Kidney (tissue), 14 donors: Measurements from ENCODE around the gene ROPN1. TPM values are rescaled to one million over a fixed set of nuclear protein-coding genes. Genes with fewer than 3 reads are reported as not detected.

ENCODE experiments used
- DNase-seq, 5 donors: peaks; one replicate each; pipeline ENCODE4 v3.0.0-alpha.2; 2013 to 2020
- FAIRE-seq: peaks from 2 replicates; lab custom pipeline; 2012; peaks lifted over from hg19 to GRCh38; lab: Jason Lieb, UNC
- H3K27ac ChIP-seq, 2 donors: one replicate each; pipeline ENCODE4 v1.7.0; 2013; ENCODE audit warnings: low read depth in 2 of 2, low read length in 2 of 2, inconsistent platforms in 1 of 2
- H3K27me3 ChIP-seq: one replicate; pipeline ENCODE4 v1.7.1; 2013; ENCODE audit warnings: low read length, inconsistent platforms; ENCODE audit not compliant: control insufficient read depth, insufficient read depth
- H3K36me3 ChIP-seq, 3 donors: one replicate each; pipeline versions ENCODE4 v1.7.0 to v1.7.1; 2013; ENCODE audit warnings: low read length in 3 of 3, control low read depth in 1 of 3, inconsistent platforms in 1 of 3; ENCODE audit not compliant: insufficient read depth in 3 of 3, control insufficient read depth in 2 of 3
- H3K4me1 ChIP-seq, 3 donors: one replicate each; pipeline versions ENCODE4 v1.7.0 to v1.7.1; 2013; ENCODE audit warnings: low read length in 3 of 3, inconsistent platforms in 1 of 3, low read depth in 1 of 3; ENCODE audit not compliant: control insufficient read depth in 2 of 3, insufficient read depth in 2 of 3
- H3K4me3 ChIP-seq, 3 donors: one replicate each; pipeline versions ENCODE4 v1.7.0 to v1.8.1; 2013; ENCODE audit warnings: low read length in 3 of 3, control low read depth in 1 of 3, inconsistent platforms in 1 of 3
- H3K9ac ChIP-seq, 3 donors: one replicate each; pipeline versions ENCODE4 v1.7.0 to v1.7.1; 2013; ENCODE audit warnings: low read length in 3 of 3, control low read depth in 1 of 3, inconsistent platforms in 1 of 3
- H3K9me3 ChIP-seq, 3 donors: one replicate each; pipeline versions ENCODE4 v1.7.0 to v1.7.1; 2013; ENCODE audit warnings: low read length in 3 of 3, control low read depth in 1 of 3, inconsistent platforms in 1 of 3; ENCODE audit not compliant: control insufficient read depth in 2 of 3, insufficient read depth in 1 of 3
- intact Hi-C: fragments of 100-400 bp; cut with DNase I; formaldehyde crosslinking; loops from one replicate; pipeline ENCODE4 v1.11.1; 2022
- polyA plus RNA-seq: library from polyadenylated mRNA; stranded (reverse); fragments of 350-450 nt; fragmentation: Illumina TruSeq; extraction: RNeasy Lipid Tissue Mini Kit (QIAGEN cat#74804); gene quantifications from one replicate; pipeline ENCODE4 v1.2.3, GENCODE V29; 2014; ENCODE audit warnings: low read depth, low replicate concordance; ENCODE audit not compliant: insufficient read depth
- total RNA-seq: library from RNA; stranded (reverse); fragmentation: NEBNext Ultra II Directional; extraction: Animal tissue kit (Norgen Biotek cat#: 25700); gene quantifications from one replicate; pipeline ENCODE4 v1.2.1, GENCODE V29; 2021
- TF ChIP-seq, protein P1 (sequence below): IDR thresholded peaks from 3 replicates; pipeline ENCODE4 v1.5.1; 2012; ENCODE audit warnings: mild to moderate bottlenecking, moderate library complexity, borderline replicate concordance; ENCODE audit not compliant: insufficient read depth; ENCODE audit errors: extremely low read depth
- donor health status: control.
- donor health status: control.
- donor health status: control.
- donor health status: control.
- donor health status: control.
- donor health status: DM: yes; HTN: yes; CAD: no.
- donor health status: Normal renal cell carcinoma (clear cell type).

ROPN1 gene
- total and polyA plus RNA-seq, 2 donors from 2014 or later: 0.54 TPM; not detected in 1

DNA sequence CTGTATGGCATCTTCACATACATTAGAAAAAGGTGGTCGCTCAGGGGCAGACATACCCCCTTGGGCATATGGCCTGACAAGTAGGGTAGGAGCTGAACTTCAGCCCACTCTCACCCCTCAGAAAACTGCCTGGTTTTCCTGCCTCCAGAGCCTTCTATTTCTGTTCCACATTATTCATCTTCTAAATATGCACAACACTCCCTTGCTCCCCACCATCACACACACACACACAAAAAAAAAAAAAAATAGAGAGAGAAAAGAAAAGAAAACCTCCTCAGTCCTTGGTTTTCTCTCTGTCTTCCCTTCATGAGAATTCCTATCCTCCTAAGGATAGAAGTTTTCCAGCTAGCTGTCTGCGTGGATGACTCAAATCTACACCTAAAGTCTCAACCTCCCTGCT is 5.6 kb upstream of the ROPN1 start:
- Histone ChIP-seq H3K36me3 (no peaks in the 10 kb centered on the region), H3K27me3 (peaks cover 2% of the 10 kb centered on the region), H3K9me3 (peaks cover 0 to 6% (median 4%) of the 10 kb centered on the region in 3 donors), H3K9ac (no peak overlapping the region), H3K27ac (no peak overlapping the region), H3K4me3 (no peak overlapping the region), H3K4me1 (no peaks in the 10 kb centered on the region)
- DNase-seq: no peak
- TF ChIP-seq, protein P1, sequence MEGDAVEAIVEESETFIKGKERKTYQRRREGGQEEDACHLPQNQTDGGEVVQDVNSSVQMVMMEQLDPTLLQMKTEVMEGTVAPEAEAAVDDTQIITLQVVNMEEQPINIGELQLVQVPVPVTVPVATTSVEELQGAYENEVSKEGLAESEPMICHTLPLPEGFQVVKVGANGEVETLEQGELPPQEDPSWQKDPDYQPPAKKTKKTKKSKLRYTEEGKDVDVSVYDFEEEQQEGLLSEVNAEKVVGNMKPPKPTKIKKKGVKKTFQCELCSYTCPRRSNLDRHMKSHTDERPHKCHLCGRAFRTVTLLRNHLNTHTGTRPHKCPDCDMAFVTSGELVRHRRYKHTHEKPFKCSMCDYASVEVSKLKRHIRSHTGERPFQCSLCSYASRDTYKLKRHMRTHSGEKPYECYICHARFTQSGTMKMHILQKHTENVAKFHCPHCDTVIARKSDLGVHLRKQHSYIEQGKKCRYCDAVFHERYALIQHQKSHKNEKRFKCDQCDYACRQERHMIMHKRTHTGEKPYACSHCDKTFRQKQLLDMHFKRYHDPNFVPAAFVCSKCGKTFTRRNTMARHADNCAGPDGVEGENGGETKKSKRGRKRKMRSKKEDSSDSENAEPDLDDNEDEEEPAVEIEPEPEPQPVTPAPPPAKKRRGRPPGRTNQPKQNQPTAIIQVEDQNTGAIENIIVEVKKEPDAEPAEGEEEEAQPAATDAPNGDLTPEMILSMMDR: no peak
- FAIRE-seq: no peak
- intact Hi-C loops: no loop called here

DNA sequence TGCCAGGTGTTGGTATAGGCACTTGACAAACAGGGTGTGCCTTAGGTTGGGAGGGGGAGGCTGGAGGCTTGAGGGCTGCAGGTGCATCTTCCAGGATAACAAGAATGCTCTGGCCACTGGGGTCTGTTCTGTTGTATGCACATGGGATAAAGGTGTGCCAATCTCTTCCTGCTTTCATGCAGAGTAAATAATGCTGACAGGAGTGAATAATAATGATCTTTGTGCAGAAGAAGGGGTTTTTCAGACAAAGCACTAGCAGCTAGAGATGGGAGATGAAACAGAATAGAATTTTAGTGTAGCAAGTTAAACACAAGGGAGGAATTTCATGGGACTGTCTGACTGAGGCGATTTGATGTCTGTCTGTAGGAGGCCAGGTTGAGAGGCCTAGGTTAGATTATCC is 1.9 kb upstream of the ROPN1 start:
- TF ChIP-seq, protein P1: no peak
- Histone ChIP-seq H3K27me3 (no peaks in the 10 kb centered on the region), H3K9ac (no peak overlapping the region), H3K4me1 (no peaks in the 10 kb centered on the region), H3K4me3 (no peak overlapping the region), H3K9me3 (peaks cover 0 to 6% (median 4%) of the 10 kb centered on the region in 3 donors), H3K36me3 (no peaks in the 10 kb centered on the region), H3K27ac (no peak overlapping the region)
- FAIRE-seq (no peak), DNase-seq (no peak)
- intact Hi-C loops: no loop called here

DNA sequence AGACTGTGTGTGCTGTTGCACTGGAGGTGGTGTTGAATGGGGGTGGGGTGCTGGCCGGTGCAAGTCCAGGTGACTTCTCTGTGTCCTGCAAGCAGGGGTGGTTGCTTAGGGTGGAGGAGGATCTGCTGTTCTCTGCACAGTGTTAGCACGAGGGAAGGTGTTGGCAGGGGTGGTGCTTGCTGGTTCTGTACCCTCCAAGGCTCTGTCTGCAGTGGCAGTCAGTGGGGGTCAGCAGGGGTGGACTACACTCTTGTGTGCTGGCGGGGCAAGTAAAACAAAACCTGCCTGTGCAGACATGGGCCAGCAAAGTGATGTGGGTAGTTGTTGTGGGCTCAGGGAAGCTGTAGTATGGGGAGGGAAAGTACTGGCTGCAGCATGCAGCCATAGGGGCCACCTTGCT is 5.5 kb downstream of the ROPN1 start:
- H3K36me3 ChIP-seq: no peaks in the 10 kb centered on the region
- H3K27ac ChIP-seq: no peak overlapping the region
- FAIRE-seq: no peak
- H3K4me3 ChIP-seq: no peak overlapping the region
- no peaks in the 10 kb centered on the region for H3K9me3 ChIP-seq
- H3K4me1 ChIP-seq: no peaks in the 10 kb centered on the region
- DNase-seq: no peak
- TF ChIP-seq, protein P1: no peak
- intact Hi-C loops: no loop called here
- H3K9ac ChIP-seq: no peak overlapping the region
- H3K27me3 ChIP-seq: no peaks in the 10 kb centered on the region

DNA sequence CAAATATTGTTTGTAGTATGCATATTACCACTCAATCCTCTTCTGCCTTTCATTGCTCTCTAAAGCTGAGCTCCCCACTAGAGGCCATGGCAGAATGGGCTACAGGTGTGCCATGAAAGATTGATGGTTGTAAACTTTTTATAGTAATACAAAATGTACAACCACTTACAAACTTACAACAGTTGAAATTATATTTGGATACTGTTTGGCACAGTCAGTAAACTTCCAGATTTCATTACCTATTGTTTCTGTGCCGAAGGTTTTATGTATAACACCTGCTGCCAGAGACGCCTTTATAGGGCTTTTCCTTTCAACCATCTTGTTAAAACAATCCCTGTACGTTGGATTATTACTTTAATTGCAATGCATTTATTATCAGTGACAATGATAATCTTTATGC is 7.0 kb downstream of the ROPN1 start:
- TF ChIP-seq, protein P1: no peak
- H3K36me3 ChIP-seq: no peaks in the 10 kb centered on the region
- H3K27me3 ChIP-seq: no peaks in the 10 kb centered on the region
- H3K4me3 ChIP-seq: no peak overlapping the region
- H3K27ac ChIP-seq: no peak overlapping the region
- intact Hi-C loops: no loop called here
- no peak for FAIRE-seq
- DNase-seq: no peak
- no peaks in the 10 kb centered on the region for H3K9me3 ChIP-seq
- H3K4me1 ChIP-seq: peaks cover 0 to 2% (median 0%) of the 10 kb centered on the region in 3 donors
- no peak overlapping the region for H3K9ac ChIP-seq
